Panc1 (cell line): ENCODE results near the gene IFI27L2.

ENCODE experiments used
- SIN3A ChIP-seq: IDR thresholded peaks from 2 replicates; pipeline ENCODE4 v1.6.1; 2012; ENCODE audit warnings: low read depth, mild to moderate bottlenecking, low read length, moderate library complexity, borderline replicate concordance; ENCODE audit not compliant: insufficient read depth
- TF ChIP-seq, protein P1 (sequence below): fragments of 450-650 bp; IDR thresholded peaks from 2 replicates; pipeline ENCODE4 v1.5.1; 2017; ENCODE audit warnings: mild to moderate bottlenecking

DNA sequence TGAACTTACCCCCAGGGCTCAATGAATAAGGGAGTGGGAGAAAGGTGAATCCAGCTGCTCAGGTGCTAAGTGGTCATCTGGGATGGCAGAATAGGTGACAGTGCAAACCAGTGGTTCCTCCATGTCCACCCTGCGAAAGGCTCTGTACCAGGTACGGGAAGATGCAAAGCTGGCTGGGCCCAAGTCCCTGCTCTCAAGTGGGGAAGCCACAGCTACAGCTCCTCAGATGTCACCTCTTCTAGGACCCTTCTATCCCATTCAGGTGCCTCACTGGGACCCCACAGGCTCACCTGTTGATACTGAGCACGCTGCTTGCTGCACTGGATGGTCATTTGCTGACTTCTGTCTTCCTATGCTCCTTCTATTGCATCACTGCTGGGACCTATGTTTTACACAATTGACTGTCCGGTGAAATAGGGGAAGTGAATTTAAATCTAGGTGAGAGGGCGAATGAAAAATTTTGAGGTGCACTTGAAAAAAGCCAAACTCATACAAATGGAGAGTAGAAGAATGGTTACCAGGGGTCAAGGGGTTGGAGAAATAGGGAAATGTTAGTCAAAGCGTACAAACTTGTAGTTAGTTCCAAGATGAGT is 24.4 kb upstream of the IFI27L2 start:
- TF ChIP-seq, protein P1, sequence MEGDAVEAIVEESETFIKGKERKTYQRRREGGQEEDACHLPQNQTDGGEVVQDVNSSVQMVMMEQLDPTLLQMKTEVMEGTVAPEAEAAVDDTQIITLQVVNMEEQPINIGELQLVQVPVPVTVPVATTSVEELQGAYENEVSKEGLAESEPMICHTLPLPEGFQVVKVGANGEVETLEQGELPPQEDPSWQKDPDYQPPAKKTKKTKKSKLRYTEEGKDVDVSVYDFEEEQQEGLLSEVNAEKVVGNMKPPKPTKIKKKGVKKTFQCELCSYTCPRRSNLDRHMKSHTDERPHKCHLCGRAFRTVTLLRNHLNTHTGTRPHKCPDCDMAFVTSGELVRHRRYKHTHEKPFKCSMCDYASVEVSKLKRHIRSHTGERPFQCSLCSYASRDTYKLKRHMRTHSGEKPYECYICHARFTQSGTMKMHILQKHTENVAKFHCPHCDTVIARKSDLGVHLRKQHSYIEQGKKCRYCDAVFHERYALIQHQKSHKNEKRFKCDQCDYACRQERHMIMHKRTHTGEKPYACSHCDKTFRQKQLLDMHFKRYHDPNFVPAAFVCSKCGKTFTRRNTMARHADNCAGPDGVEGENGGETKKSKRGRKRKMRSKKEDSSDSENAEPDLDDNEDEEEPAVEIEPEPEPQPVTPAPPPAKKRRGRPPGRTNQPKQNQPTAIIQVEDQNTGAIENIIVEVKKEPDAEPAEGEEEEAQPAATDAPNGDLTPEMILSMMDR: no peak
- no peak for TF ChIP-seq SIN3A
